COLO829 (cell line): ENCODE results near the gene RGS5.
"Not testable (repeated sequence)": the region's sequence is repeated elsewhere in the genome, so short reads cannot be mapped to it uniquely, and the experiment has no call there.

Source experiments
- DNase-seq: peaks from one replicate; pipeline ENCODE4 v3.0.0; 2012; ENCODE audit warnings: low spot score

RGS5 gene, protein sequence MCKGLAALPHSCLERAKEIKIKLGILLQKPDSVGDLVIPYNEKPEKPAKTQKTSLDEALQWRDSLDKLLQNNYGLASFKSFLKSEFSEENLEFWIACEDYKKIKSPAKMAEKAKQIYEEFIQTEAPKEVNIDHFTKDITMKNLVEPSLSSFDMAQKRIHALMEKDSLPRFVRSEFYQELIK

DNA sequence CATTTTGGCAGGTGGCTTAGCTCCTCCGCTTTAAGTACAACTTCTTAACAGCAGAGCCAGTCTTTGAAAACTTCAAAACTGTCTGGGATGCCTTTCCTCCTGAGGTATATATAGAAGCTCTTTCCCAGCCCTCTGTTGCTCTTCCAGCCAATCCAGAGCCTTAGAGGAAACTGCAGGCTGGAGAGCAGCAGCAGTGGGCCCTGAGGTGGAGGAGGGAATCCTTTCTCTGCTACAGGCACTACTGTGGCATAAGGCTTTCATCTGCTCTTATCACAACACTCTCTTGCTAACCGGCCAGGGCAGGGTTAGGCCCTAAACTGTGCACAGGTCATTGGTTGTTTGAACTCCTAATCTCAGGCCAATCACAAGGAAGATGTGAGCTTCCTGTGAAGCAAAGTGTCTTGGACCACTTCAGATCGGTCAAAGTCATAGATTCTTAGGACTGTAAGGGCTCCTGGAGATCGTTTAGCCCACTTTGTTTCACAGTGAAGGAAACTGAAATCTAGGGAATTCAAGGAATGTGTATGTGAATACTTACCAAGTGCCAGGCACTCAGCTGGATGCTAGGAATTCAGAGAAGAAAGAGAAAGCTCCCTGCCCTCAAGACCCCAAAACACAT lies at the start of gene RGS5:
Gene RGS5 (minus strand): TSS at position 84 of the 619 bp plus-strand sequence. CDS start 81 bp downstream, at position 3.
- no peak for DNase-seq

DNA sequence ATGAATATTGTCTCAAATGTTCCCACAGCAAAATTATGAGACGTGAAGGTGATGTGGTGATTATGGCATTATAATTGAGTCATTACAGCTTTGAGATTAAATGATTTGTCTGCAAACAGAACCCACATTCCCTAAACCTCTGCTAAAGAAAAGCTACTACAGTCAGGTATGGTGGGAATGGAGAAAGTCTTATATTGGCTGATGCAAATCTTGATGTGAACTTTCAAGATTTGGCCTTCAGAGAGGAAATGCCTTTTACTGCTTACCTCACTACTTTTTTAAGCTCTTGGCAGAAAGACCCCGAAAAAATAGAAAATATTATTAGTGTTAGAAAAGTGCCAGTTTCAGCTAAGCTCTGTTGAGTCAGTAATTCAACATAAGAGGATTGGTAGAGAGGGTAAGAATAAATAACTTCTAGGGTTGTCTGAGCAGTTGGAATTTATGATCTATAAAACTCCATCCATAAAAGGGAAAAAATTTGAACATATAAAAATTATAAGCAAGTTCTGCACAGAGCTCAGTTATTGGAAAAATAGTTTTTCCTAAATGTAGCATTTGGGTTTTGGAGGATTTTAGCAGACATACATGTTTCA lies 47.8 kb upstream of the RGS5 start:
- no peak for DNase-seq

DNA sequence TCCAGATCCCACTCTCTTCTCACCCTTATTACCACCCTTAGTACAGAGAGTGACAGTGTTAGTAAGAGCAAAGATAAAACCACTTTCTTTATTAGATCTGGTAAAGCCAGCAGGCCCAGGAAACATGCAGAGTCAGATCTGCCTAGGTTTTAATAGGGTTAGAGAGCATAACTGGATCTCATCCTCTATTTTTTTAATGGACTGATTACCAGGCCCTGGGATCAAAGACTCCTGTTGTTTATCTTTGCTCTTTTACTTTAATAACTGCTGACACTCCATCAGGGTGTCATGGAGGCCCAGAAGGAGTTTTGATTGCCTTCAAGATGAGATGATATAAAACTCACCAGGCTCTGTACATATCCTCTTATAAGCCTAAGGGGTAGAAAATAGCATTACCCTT lies 45.3 kb upstream of the RGS5 start:
- DNase-seq, result no peak

DNA sequence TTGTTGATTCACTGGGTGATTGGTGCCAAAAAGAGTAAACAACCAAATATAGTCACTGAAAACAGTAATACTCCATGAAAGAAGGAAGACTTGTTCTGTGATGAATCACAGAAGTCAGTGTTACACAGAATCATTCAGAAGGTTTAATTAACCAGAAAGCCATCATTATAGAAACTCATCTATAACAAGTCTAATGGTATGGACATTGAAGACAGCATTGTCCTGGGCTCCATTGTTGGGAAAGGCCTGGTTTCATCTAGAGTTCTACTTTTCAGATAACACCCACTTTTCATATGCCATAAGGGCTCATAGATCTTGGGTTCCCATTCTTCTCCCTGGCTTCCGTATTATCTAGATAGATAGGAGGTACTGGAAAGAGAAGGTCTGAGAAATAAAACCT lies 41.9 kb upstream of the RGS5 start:
- not testable (repeated sequence) for DNase-seq

DNA sequence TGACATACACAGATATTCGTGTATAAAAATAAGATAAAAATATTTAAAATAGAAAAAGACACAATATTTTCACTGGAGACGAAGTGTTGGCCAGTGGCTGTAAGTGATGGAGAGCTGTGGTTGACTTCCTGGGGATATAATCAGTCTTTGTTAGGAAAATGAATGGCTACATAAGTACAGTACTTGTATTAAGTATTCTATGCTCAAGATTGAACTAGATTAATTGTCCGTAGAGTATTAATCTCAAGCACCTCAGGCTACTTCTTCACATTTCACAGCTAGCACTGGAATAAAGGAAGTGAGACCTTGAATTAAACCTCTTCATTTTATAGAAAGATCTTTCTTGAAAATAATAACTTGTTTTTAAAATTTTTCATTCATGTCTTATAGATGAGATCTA lies 39.0 kb upstream of the RGS5 start:
- DNase-seq, result peak; percentile 70

DNA sequence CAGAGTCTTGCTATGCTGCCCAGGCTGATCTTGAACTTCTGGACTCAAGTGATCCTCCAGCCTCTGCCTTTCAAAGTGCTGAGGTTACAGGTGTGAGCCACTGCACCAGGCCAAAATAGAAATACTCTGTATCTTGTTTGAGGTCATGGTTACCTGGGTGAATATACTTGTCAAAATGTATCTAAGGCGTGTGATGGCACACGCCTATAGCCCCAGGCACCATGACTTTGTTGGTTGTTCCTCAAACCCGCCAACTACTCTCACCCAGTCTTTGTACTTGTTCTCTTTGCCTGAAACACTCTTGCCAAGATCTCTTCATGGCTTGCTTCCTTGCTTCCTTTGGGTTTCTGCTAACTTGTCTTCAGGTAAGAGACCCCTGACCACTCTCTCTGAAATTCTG lies 38.0 kb upstream of the RGS5 start:
- DNase-seq, result no peak

DNA sequence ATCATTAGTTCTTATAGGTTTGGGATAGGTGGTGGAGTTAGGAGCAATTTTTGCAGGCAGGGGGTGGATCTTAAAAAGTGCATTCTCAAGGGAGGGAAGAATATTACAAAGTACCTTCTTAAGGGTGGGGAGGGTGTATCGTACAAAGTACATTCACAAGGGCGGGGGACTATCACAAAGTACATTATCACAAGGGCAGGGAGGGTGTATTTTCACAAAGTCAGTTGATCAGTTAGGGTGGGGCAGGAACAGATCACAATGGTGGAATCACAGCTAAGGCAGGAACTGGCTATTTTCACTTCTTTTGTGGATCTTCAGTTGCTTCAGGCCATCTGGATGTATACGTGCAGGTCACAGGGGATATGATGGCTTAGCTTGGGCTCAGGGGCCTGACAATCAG lies 30.9 kb upstream of the RGS5 start:
- DNase-seq, result not testable (repeated sequence)

DNA sequence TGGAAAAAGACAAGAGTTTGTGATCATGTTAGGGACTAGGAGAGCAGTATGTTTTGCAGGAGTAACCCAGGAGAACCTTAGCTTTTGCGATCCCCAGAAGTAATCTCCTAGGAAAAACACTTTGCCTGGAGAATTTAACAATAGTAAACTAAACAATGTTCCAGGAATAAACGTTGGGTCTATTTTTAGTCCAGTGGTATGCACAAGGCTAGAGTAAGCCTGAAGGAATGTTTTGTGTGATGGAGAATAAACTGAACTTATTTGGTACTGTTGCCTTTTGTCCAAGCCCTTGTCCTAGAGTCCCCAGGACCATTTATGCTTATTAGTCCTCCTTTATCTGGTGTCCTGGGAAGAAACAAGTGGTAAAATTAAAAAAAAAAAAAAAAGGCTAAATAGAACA lies 28.7 kb upstream of the RGS5 start:
- no peak for DNase-seq

DNA sequence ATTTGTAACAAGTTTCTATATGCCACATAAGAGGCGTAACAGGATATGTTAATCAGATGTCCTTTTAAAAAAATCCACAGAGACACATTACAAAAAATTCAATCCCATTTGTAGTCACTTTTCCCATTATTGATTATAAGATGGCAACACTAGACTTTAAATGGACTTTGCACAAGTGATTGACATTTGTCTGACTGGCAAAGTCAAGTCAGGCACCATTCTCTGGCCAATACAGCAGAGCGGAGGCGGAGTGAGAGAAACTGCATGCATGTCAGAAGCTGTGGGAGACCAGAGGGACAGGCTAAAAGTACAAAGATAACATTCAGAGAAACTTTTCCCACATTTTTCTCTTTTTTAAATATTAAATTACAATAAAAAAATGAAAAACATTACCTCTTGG lies 28.1 kb upstream of the RGS5 start:
- no peak for DNase-seq

DNA sequence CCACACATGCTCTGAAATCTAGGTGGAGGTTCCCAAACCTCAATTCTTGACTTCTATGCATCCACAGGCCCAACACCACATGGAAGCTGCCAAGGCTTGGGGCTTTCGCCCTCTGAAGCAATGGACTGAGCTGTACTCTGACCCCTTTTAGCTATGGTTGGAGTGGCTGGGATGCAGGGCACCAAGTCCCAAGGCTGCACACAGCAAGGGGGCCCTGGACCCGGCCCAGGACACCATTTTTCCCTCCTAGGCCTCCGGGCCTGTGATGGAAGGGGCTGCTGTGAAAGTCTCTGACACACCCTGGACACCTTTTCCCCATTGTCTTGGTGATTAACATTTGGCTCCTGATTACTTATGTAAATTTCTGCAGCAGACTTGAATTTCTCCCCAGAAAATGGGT lies 25.6 kb upstream of the RGS5 start:
- not testable (repeated sequence) for DNase-seq

DNA sequence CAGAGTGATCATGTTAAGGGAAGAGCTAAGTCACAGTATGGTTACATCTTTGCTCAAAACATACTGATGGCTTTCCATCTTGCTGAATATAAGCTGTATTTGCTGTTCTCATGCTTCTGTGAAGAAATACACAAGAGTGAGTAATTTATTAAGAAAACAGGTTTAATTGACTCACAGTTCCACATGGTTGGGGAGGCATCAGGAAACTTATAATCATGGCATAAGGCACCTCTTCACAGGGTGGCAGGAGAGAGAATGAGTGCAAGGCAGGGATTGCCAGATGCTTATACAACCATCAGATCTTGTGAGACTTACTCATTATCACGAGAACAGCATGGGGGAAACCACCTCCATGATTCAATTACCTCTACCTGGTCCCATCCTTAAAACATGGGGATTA lies 24.4 kb upstream of the RGS5 start:
- DNase-seq, result no peak

DNA sequence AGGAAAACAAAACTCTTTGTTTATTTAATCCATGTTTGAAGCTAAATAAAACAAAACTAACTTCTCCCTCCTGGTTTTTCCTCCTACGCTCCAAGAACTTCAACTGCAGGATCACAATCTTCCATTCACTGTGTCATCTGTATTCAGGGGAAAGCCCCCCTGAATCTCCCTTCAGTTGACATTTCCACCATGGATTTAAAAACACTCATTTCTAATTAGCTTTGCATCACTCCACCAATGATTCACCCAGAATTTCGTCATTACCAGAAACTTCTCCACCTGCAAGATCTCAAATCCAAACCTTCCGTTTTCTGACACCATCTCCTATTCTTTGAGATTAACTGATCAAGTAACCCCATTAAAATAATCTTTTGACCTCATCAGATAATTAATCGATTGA lies 10.9 kb upstream of the RGS5 start:
- no peak for DNase-seq

DNA sequence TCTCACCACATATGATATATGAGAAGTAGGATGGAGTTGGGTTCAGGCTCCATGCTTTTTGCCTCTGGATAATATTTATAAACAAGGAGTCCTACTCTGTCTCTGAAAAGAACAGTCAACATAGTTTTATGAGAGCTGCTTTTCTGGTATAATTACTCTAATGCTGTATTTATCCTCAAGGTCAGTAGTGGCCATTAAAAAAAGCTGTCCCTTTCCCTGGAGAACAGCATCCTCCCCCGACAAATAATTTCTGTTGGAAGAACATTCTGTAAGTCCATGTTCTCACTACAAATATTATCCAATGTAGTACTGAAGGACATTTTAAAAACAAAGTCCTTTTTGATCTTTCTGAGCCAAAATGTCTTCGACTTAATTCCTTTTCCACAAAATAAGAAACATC lies 9.0 kb upstream of the RGS5 start:
- DNase-seq, result no peak

DNA sequence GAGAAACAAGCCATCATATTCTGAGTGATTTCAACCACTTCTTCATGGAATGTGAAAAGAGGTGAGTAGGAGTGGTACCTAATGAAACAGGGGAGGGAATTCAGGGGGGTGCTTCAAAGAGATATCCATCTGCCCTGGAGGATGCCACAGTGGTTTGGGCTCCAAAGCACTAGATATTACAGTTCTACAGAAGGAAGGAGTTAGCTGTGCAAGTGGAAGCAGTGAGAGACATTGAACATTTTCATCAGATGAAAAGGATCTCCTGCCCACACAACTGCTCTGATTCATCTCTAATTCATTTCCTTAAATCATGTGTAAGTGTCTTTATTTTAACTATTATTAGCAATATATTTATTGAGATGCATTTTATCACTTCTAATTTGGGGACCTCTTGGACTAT lies 2.8 kb upstream of the RGS5 start:
- peak; percentile 56 for DNase-seq

DNA sequence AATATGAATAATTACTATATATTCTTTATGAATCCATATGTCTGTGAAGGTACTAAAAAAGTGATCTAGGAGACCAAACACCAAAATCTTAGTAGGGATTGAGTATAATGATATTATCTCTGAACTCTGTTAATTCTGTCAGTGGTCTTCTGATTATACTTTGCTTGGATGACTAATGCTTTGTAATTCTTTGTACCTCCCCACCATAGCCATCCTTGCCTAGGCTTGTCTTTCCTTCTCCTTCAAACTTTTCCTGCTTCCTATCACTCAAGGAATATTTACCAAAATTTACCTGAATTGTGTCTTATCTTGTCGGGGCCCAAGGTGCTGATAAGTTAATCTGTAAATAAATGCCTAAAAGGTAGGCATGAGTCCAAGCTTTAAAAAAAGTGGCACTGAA lies 845 bp upstream of the RGS5 start:
- DNase-seq, result no peak

DNA sequence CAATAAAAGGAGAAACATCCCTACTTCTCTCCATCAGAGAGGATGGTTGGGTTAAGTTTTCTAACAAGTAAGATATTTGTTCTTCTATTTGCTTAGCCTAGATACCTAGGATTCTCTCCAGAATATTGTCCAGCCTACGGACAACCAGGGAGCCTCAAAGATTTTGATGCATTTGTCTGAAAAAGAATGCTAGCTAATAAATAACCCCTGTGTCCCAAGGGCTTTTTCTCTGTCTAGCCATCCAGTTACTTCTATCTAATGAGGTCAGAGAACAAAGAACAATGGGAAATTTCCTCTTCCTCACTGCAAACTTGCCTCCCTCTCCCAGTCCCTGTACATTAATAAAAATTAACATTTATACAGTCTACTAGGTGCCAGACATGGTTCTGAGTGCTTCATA lies 810 bp downstream of the RGS5 start:
- DNase-seq, result peak; percentile 77

DNA sequence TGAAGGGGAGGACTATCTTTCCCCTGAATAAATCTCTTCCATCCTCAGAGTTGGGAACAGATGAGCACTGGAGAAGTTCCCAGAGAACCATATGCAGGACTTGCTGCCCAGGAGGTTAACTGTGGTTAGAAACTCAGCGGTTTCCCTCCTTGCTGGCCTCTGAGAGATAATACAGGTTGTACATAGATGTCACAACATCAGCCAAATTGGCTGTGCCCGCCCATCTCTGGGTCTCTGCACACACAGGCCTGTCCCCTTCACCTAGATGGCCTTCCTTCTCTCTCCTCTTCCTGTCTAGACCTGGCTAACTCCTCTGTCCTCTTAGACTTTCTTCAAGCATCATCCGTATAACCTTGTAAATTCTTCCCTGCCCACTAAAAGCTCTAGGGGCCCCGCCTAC lies 5.7 kb downstream of the RGS5 start:
- DNase-seq, result no peak

DNA sequence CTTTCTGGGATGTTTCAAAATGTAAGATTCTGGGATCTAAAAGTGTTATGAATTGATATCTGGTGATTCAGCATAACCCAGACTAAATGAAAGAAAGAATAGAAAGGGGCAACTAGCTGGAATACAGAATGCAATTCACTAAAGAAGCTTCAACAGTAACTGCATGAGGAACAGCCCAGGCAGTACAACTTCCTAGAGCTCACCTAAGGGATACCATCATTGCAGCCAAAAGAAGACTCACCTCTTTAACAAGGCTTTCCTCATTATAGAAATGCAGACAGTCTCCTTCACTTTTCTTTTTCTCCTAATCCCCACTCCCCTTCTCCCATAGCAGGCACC lies 6.3 kb downstream of the RGS5 start:
- no peak for DNase-seq

DNA sequence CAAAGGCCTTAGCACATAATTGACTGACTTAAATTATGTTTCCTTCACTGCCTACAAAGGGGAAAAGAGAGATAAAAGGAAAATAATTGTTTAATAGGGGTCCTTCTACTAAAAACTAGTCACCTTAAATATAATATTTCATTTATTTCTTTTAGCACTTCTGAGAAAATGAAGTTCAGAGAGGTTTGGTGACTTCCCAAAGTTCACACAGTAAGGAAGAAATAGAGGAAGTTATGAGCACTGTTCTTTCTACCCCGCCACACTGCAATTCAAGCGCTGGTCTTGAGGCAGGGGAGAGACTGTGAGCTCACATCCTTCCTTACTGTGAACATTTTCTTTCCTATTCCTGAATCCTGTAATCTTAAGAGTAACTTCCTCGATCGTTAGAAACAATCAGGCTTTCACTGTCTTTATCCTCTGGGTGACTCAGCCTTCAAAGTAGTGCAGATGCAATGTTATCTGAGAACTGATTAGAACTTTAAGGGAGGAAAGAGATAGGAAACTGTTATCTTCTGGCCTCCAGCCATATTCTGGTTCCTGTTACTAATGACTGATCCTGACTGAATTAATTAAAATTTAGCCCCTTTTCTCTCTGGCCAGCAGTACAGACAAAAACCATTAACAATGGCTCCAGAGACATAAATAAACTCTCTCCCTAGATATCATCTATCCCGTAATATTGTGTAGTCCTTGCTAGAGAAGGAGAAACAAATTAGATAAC lies 6.8 kb downstream of the RGS5 start:
- DNase-seq, result peak; percentile 87

DNA sequence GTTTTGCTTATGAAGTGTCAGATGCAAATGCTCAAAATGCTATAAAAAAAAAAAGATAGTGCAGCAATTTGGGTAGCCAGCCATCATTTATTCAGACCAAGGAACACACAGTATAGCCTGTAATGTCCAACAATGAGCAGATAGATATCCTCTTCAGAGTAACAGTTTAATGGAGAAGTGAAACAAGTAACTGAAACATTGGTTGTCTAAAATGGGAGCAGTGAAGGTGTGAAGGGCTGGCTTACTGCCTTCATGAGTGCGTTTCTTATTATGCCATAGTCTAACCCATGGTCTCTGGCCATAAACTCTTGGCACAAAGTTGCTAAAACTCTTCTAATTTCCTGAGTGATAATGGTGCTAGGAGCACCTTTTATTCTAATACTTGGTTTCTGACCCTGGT lies 11.4 kb downstream of the RGS5 start:
- no peak for DNase-seq

DNA sequence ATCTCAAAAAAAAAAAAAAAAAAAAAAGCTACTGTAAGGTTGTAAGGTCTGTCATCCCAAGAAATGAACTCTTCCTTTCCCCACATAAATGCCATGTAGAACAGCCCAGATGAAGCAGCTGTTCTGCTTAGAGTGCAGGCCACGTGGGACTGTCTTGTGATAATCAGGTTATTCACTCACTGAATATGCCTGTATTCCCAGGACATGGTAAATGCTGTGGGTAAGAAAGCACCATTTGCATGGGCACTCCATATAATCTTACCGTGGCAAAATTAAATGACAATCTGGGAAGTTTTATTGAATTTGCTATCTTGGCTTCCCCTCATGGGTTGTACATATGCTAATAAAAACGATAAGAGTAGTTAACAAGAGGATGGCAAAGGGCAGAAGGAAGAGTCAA lies 13.8 kb downstream of the RGS5 start:
- DNase-seq, result no peak

DNA sequence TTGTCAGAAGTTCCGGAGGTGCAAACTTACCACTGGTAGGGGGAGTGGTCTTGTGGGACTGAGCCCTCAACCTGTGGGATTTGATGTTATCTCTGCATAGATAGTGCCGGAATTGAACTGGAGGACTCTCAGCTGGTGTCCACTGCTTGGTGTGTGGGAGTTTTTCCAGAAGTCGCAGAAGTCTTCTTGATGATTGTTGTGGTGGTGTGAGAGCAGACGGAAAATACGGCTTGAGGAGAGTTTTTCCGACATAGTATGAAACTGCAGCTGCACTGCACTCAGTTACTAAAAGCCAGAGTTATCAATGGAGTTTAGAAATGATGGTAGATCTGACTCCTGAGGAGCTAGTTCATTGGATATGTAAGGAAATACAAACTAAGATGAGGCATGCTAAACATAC lies 14.9 kb downstream of the RGS5 start:
- no peak for DNase-seq

DNA sequence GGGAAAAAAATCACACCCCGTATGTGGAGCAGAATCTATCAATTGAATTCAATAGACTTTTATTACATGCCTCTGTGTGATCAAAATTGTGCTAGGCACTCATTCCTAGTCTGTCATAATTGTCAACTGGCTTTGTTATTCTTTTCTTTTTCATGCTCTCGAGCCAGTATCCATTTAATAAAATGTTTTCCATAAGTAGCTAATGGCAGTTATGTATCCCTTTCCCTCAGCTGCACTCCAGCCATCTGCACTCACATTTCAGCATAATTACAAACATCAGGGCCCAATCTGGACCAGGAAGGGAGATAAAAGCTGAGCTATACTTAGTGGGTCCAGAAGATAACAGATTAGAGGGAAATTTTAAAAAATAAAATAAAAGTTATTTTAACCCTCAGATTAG lies 15.9 kb downstream of the RGS5 start:
- DNase-seq, result no peak
